IPS-NIHi11 (cell line): ENCODE data around the gene TOMM20.
A peak's percentile ranks its signal among the peaks of the same experiment; 100 is the strongest.
"Not testable (repeated sequence)": the region's sequence is repeated elsewhere in the genome, so short reads cannot be mapped to it uniquely, and the experiment has no call there.

Experiments used
- DNase-seq: peaks from one replicate; pipeline ENCODE4 v3.0.0; 2012; ENCODE audit warnings: mixed read lengths, low spot score

Gene TOMM20

GRCh38 chr1:235101558-235102258 is 26.9 kb downstream of the TOMM20 start:
- DNase-seq, result no peak

DNA sequence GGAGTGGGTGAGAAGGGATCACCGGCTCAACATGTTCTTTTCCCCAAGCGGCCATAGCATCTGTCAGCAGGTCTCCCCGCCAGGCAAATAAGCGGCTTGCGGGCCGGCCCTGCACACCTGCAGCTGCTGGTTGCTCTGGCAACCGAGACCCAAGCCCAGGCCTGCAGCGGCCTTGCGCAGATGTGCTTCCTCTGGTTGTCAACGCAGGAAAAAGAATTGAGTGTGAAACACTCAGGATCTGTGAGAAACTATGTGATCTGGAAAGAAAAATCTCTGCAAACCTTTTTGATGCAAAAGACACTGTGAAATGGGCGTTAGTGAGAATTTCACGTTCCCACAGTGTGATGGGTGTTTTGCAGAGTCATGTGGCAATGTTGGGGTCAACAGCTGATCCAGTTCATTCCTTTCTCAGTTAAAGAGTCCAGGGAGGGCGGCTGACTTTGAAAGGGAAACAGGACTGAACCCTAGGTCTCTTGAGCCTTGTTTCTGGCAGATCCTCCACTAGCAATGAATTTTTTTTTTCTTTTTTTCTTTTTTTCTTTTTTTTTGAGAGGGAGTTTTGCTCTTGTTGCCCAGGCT is 28.4 kb downstream of the TOMM20 start:
- peak; percentile 53 for DNase-seq

GRCh38 chr1:235098991-235099390 is 29.6 kb downstream of the TOMM20 start:
- no peak for DNase-seq

DNA sequence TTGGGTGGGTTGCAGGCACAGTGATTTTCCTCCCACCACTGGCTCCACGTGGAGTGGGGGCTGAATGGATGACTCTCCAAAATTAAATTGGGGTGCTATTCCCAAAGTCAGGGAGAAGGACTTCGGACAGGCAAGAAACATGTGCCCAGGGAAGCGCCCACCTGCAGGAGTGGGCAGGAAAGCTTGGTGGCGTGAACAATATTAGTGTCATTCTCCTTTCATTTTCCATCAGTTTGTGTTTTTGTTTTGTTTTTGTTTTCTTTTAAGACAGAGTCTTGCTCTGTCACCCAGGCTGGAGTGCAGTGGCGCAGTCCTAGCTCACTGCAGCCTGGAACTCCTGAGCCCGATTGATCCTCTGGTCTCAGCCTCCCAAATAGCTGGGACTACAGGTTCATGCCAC is 30.1 kb downstream of the TOMM20 start:
- no peak for DNase-seq

DNA sequence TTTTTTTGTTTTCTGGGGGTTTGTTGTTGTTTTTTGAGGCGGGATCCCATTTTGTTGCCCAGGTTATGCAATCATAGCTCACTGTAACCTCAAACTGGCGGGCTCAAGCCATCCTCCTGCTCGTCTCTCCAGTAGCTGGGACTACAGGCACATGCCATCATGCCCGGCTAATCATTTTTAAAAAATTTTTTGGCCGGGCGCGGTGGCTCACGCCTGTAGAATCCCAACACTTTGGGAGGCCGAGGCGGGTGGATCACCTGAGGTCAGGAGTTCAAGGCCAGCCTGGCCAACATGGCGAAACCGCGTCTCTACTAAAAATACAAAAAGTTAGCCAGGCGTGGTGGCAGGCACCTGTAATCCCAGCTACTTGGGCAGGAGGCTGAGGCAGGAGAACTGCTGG is 31.1 kb downstream of the TOMM20 start:
- DNase-seq, result not testable (repeated sequence)

DNA sequence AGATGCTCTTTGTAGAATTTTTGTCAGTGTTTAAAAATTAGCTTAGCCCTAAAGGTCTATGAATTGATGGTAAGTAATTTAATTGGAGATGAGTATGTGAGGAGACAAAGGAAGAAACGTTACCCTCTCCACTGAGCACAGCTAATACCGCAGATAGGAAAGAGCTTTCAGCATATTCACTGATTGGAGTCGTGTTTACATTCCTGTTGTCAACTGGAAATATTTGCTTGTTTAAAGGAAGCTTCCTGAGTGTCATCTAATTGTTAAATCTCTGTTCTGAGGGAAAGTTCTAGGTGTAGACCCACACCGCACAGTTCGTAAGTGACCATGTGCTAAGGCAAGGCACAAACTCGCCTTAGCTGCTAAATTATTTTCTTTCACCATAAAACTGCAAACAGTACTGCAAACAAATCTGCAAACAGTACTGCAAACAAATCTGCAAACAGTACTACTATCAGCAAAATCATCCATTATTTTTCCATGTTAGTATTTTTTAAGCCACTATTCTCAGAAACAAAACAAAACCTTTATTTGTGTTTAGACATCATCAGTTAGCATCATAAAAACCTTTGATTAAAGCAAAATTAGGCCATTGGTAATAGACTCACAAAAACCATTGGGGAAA is 32.6 kb downstream of the TOMM20 start:
- DNase-seq, result no peak

DNA sequence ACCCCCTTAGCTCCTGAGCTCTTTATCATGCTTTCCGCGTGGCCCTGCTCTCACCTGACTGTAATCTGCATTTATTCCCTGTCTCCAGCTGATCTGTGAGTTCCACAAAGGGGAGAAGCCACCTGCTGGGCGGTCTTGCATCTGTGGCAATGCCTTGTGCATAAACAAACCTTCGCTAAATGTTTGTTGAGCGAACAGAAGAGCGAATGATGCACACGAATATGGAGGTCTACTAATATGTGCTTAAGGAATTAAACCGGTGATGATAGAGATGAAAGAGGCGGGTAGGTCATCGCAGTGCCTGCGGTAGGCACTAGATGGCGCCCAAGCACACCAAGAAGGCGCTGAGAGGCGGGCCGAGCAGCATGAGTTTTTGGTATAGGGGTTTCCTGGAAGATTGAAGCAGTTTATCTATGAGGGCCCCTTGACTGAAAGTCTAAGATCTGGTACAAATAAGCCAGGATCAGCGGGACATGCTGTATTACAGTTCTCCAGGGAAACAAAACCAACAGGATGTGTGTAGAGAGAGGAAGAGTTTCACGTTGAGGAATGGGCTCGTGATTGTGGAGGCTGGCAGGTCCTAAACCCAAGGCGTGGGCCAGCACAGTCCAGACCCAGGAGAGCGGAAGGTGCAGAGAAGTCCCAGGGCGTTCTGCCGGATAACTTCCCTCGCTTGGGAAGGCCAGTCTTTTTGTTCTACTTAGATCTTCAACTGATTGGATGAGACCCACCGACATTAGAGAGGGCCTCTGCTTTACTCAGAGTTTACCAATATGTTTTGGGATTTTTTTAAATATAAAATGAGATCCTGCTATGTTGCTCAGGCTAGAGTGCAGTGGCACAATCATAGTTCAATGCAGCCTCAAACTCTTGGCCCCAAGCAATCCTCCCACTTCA is 34.7 kb downstream of the TOMM20 start:
- peak; percentile 75 for DNase-seq

DNA sequence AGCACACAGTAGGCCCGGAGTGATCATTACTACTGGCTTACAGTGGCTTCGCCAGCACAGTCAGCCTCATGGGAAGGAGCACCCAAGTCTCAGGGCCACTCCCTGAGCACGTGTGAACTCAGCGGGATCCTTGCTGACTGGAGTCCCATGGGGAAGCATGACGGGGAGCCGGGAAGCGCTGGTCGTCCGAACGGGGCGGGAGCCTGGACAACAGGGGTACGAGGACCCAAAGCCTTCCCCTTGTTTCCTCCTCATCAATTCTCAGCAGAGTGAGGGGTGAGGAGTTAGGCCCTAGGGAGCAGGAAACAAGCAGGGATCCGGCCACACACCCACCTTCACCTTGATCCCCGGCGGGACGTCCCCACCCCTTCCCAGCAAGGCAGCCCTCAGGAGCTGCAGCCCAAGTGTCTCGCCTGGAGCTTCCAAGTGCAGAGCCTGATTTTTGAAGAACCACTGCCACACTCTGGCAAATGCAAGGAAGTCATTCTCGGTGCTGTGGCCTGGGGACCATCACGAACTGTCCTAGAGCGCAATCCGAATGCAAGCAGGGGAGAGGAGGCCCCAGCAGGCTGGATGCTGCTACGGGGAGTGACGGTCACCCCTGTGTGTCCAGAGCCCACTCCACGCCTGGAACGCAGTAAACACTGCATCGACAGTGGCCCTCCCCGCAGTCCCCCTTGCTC is 35.5 kb downstream of the TOMM20 start:
- DNase-seq, result peak; percentile 66

GRCh38 chr1:235092415-235092814 is 36.2 kb downstream of the TOMM20 start:
- DNase-seq, result not testable (repeated sequence)

- DNase-seq, result not testable (repeated sequence)
Observed at GRCh38 chr1:235092045-235092406, 36.6 kb downstream of the TOMM20 start.

DNA sequence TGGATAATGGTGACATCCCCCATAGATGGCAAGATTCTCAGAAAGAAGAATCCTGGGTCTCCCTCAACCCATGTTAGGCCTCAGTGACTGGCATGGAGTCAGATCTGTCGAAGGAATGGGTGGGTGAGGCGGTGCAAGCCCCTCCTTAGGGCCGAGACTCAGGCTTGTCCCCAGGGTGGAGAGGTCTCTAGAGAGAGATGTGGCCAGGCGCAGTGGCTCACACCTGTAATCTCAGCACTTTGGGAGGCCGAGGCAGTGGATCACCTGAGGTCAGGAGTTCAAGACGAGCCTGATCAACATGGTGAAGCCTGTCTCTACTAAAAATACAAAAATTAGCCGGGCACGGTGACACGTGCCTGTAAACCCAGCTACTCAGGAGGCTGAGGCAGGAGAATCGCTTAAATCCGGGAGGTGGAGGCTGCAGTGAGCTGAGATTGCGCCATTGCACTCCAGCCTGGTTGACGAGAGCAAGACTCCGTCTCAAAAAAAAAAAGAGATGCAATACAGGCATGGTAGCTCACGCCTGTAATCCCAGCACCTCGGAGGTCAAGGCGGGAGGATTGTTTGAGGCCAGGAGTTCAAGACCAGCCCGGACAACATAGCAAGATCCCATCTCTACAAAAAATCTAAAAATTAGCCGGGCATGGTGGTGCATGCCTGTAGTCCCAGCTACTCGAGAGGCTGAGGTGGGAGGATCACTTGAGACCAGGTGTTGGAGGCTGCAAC is 37.2 kb downstream of the TOMM20 start:
- DNase-seq, result not testable (repeated sequence)

DNA sequence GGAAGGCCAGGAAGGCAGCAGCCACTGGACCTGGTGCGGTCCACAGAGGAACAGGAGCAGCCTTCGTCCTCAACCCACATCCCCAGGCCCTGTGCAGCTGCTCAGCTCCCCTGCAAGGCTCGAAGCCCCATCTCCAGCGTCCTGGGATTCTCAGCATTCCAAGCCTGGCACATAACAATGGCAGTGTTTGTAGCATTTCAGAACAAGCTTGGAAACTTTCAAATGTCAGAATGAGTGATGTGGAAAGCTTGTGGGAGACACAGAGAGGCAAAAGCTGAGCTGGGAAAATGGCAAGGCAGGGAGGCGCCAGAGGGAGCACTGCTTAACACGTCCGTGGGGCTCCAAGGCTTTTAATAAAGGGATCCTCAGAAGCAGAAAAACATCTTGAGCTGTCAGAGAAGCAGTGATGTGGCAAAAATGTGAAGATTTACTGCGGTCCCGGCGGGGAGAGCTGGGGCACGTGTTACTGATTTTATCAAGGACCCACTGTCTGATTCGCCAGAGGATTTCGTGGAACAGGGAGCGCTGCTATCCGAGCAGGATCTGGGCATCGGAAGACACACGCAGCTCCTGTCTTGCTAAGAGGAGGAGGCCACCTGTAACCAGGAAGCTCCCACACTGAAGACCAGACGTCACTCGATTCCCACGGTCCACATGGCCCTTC is 38.1 kb downstream of the TOMM20 start:
- peak; percentile 64 for DNase-seq

- no peak for DNase-seq
Observed at GRCh38 chr1:235088907-235089306, 39.7 kb downstream of the TOMM20 start.

- no peak for DNase-seq
Observed at GRCh38 chr1:235088430-235088829, 40.2 kb downstream of the TOMM20 start.

DNA sequence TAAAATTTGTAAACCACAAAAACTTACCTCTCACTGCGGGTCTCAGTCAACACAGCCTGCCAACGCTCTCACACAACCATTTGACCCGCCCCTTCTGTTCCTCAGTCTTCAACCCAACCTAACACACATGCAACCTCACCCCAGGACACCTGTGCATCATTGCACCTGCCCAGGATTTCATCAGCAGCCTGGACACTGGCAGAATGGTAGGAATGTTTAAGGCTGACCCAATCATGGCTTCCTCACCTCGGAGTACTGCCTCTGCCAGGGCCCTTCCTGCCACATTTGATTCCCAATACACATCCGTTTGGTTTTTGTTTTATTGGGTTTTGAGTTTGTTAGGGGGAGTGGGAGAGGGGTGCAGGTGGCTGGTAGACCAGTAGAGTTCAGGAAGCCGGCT is 40.7 kb downstream of the TOMM20 start:
- DNase-seq, result no peak

- DNase-seq, result not testable (repeated sequence)
Observed at GRCh38 chr1:235085411-235086117, 43.1 kb downstream of the TOMM20 start.

- not testable (repeated sequence) for DNase-seq
Observed at GRCh38 chr1:235080788-235081187, 47.8 kb downstream of the TOMM20 start.

GRCh38 chr1:235080297-235080657 is 48.4 kb downstream of the TOMM20 start:
- not testable (repeated sequence) for DNase-seq

- DNase-seq, result no peak
Observed at GRCh38 chr1:235079443-235080296, 49.0 kb downstream of the TOMM20 start.
